LNCaP clone FGC (cell line): ENCODE data around the gene BMP5.

Source experiments
- DNase-seq: peaks from one replicate; pipeline ENCODE4 v3.0.0-alpha.2; 2011; ENCODE audit warnings: low read depth
- H3K4me3 ChIP-seq: 2 replicates; pipeline ENCODE4 v1.5.1; 2011; ENCODE audit warnings: mild to moderate bottlenecking, low read depth, low read length, control low read depth
- TF ChIP-seq, protein P1 (sequence below): IDR thresholded peaks from 2 replicates; pipeline ENCODE4 v1.5.1; 2012; ENCODE audit warnings: mild to moderate bottlenecking; ENCODE audit not compliant: control insufficient read depth, insufficient read depth; ENCODE audit errors: extremely low read depth

The BMP5 gene

DNA sequence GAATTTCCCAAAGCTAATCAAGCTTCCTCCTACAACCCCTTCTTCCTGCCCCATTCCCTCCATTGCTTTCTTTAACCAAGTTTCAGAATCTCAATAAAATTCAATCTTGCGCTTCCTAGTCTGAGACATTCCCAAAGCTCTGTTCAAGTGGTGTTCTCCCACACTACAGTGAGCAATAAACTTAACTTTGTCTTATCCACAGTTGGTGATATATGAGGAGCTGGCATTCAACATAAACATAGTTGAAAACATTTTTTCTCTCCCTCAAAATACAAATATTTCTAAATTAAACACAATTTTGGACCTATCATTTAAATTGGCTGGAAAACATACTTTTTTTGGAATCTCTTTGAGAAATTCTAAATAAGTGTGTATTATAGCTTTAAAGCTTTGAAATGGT is 166.7 kb downstream of the BMP5 start:
- TF ChIP-seq, protein P1, sequence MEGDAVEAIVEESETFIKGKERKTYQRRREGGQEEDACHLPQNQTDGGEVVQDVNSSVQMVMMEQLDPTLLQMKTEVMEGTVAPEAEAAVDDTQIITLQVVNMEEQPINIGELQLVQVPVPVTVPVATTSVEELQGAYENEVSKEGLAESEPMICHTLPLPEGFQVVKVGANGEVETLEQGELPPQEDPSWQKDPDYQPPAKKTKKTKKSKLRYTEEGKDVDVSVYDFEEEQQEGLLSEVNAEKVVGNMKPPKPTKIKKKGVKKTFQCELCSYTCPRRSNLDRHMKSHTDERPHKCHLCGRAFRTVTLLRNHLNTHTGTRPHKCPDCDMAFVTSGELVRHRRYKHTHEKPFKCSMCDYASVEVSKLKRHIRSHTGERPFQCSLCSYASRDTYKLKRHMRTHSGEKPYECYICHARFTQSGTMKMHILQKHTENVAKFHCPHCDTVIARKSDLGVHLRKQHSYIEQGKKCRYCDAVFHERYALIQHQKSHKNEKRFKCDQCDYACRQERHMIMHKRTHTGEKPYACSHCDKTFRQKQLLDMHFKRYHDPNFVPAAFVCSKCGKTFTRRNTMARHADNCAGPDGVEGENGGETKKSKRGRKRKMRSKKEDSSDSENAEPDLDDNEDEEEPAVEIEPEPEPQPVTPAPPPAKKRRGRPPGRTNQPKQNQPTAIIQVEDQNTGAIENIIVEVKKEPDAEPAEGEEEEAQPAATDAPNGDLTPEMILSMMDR = no peak
- DNase-seq = no peak
- H3K4me3 ChIP-seq = no peak overlapping the region

DNA sequence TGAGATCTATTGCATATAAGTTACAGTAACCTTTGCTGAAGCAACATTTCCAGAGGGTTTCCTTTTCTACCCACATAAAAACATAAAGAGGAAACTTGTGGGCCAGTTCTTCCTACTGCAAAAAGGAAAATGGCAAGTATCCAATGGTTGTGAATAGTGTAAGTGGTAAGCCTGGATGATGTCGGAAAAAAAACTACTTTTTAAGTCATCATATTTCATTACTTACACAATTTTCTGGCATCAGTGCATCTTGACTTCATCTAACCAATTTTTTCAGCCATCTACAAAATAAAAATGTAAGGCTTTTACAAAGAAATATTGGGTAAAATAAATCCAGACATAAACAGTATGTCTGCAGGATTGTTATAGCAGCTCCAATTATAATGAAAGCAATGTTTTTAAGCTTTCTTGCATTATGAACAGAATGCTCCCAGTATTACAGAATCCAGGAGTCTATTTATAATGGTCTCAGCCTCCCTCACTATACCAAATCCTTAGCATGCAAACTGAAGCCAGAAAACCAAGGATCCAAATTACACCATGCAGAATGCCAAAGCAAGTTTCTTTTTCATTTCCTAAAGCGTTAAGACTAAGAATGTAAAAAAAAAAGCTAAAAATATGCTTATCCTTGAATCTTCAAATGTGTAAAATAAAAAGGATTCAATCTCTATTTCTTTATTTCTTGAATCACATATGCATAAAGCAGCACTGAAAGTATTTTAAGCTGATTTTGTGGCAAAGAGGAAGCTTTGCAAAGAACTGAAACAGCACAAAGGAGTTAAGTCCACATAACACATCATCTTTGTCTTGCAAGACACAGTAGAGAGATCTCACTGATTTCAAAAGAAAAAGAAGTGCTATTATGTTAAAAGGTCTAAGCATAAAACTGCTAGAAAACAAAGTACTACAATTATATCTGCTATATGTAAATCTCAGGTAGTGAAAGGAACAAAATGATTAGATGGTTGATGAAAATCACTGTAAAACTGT is 169.6 kb downstream of the BMP5 start:
- no peak overlapping the region for H3K4me3 ChIP-seq
- TF ChIP-seq, protein P1 = no peak
- no peak for DNase-seq

DNA sequence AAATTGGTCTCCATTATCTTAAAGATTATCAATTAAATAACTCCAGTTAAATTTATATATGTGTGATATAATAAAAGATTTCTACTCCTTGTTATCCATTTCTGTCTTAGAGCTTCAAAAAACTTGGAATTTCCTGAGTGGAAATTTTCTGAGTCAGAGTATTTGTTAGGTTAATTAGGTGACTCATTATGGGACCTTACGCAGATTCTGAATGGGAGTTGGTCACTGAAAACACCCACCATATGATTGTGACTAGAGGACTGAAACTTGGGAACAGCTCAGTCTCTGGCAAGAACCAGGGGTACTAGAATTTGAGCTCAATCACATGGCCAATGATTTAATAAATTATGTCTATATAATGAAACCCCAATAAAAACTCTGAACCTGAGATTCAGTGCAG is 171.0 kb downstream of the BMP5 start:
- no peak overlapping the region for H3K4me3 ChIP-seq
- TF ChIP-seq, protein P1 = no peak
- DNase-seq = no peak
